Panc1 (cell line): ENCODE results near the gene CIBAR2. TPM values are rescaled to one million over a fixed set of nuclear protein-coding genes. Genes with fewer than 3 reads are reported as not detected.

ENCODE experiments used
- ATAC-seq: fragments of 200-7000 bp; cut with Tn5 transposase; 2 replicates; pipeline ENCODE4 v1.9.1; 2020; ENCODE audit warnings: mild to moderate bottlenecking, moderate library complexity
- BruUV-seq: library from RNA; stranded (reverse); fragments of 400-500 nt; replicated peaks from 2 replicates; lab custom pipeline; 2021; lab: Mats Ljungman, UMichigan
- CTCF ChIA-PET: fragments of 300-600 bp; sonication (Branson Sonifier 250); formaldehyde crosslinking; loops from one replicate; lab custom pipeline; 2022; ENCODE audit warnings: antibody characterized with exemption; lab: Charles Lee
- POLR2A ChIA-PET: fragments of 300-600 bp; sonication (Branson Sonifier 250); formaldehyde crosslinking; loops from one replicate; lab custom pipeline; 2022; ENCODE audit warnings: antibody characterized with exemption; lab: Charles Lee
- DNase-seq: peaks from one replicate; pipeline ENCODE4 v3.0.0-alpha.2; 2010; ENCODE audit warnings: low read depth, low spot score
- H3K27ac ChIP-seq: 2 replicates; pipeline ENCODE4 v1.5.1; 2011; ENCODE audit warnings: mild to moderate bottlenecking, low read length, inconsistent platforms
- H3K27me3 ChIP-seq: fragments of 200-500 bp; sonication (Bioruptor generic); 2 replicates; pipeline ENCODE4 v1.6.0; 2014; ENCODE audit warnings: low read length, inconsistent platforms; ENCODE audit not compliant: control insufficient read depth, insufficient read depth
- H3K36me3 ChIP-seq: fragments of 200-500 bp; sonication (Bioruptor generic); 2 replicates; pipeline ENCODE4 v1.5.1; 2014; ENCODE audit warnings: inconsistent platforms, mild to moderate bottlenecking, low read length, moderate library complexity; ENCODE audit not compliant: control insufficient read depth, insufficient read depth
- H3K4me1 ChIP-seq: 2 replicates; pipeline ENCODE4 v1.5.1; 2011; ENCODE audit warnings: inconsistent platforms, mild to moderate bottlenecking, low read length, moderate library complexity; ENCODE audit not compliant: control insufficient read depth, insufficient read depth
- H3K4me3 ChIP-seq, 2 experiments: 2 replicates each; pipeline ENCODE4 v1.5.1; 2011 to 2012; ENCODE audit warnings: low read depth in 2 of 2, low read length in 2 of 2, mild to moderate bottlenecking in 2 of 2, inconsistent platforms in 1 of 2, moderate library complexity in 1 of 2
- H3K9me3 ChIP-seq: fragments of 200-500 bp; sonication (Bioruptor generic); 2 replicates; pipeline ENCODE4 v1.5.1; 2014; ENCODE audit warnings: low read depth, mild to moderate bottlenecking, inconsistent platforms, low read length, moderate library complexity; ENCODE audit not compliant: control insufficient read depth, insufficient read depth
- CTCF ChIP-seq: fragments of 450-650 bp; IDR thresholded peaks from 2 replicates; pipeline ENCODE4 v1.5.1; 2017; ENCODE audit warnings: mild to moderate bottlenecking
- POLR2AphosphoS5 ChIP-seq: IDR thresholded peaks from 2 replicates; pipeline ENCODE4 v1.6.1; 2012; ENCODE audit warnings: mild to moderate bottlenecking, low read depth, low read length, moderate library complexity
- REST ChIP-seq, 2 experiments: IDR thresholded peaks; 2 replicates each; pipeline ENCODE4 v1.6.1; 2011 to 2012; ENCODE audit warnings: low read depth in 2 of 2, control low read depth in 1 of 2, low read length in 1 of 2, mild to moderate bottlenecking in 1 of 2, moderate library complexity in 1 of 2; ENCODE audit not compliant: insufficient read depth in 1 of 2
- SIN3A ChIP-seq: IDR thresholded peaks from 2 replicates; pipeline ENCODE4 v1.6.1; 2012; ENCODE audit warnings: low read depth, mild to moderate bottlenecking, low read length, moderate library complexity, borderline replicate concordance; ENCODE audit not compliant: insufficient read depth
- TCF7L2 ChIP-seq: IDR thresholded peaks from 2 replicates; pipeline ENCODE4 v1.6.1; 2011; ENCODE audit warnings: mild to moderate bottlenecking, low read depth, low read length, inconsistent platforms
- in situ Hi-C: cut with HindIII; loops from 2 replicates; pipeline ENCODE4 v1.10.0; 2016; ENCODE audit warnings: low sequenced_read_pairs, low pct_unique_long_range_greater_than_20kb
- intact Hi-C: fragments of 100-400 bp; cut with micrococcal nuclease; formaldehyde crosslinking; loops from one replicate; pipeline ENCODE4 v1.10.0; 2022; ENCODE audit not compliant: unreplicated experiment
- total RNA-seq: library from RNA; stranded (reverse); gene quantifications from one replicate; pipeline ENCODE4 v1.2.1, GENCODE V29; 2021; ENCODE audit not compliant: unreplicated experiment

CIBAR2 gene
- total RNA-seq, 1 experiment from 2014 or later: not detected

- no peaks in the 10 kb centered on the region for H3K36me3 ChIP-seq
- BruUV-seq: no TSS peak
- ChIA-PET POLR2A (no interaction called here), CTCF (no interaction called here)
- H3K9me3 ChIP-seq: no peaks in the 10 kb centered on the region
- no peaks in the 10 kb centered on the region for H3K4me1 ChIP-seq
- H3K27ac ChIP-seq: no peak overlapping the region
- no peak for DNase-seq
- intact Hi-C loops: no loop called here
- ATAC-seq: no peak
- no peaks in the 10 kb centered on the region for H3K27me3 ChIP-seq
- TF ChIP-seq TCF7L2: no peak
- no peak for TF ChIP-seq REST (IDR thresholded peaks at IDR 0.05; ENCODE audit: insufficient read depth in 1 of 2, low read depth in 2 of 2, low read length in 1 of 2)
- no peak for TF ChIP-seq POLR2AphosphoS5
- in situ Hi-C loops: no loop called here
- no peak overlapping the region for H3K4me3 ChIP-seq
These were observed 19.4 kb downstream of the CIBAR2 start for GRCh38 chr16:85092851-85093250.

GRCh38 chr16:85092309-85092708 lies 20.0 kb downstream of the CIBAR2 start:
- POLR2A ChIA-PET: no interaction called here
- DNase-seq (no peak), ATAC-seq (no peak)
- BruUV-seq: no TSS peak
- no peaks in the 10 kb centered on the region for H3K9me3 ChIP-seq
- CTCF ChIA-PET: interaction anchor here (0.7 kb wide), 1 partner anchor 21 kb away, joined by 11 read pairs; no protein-coding TSS in a partner anchor
- H3K4me1 ChIP-seq: no peaks in the 10 kb centered on the region
- in situ Hi-C loops (no loop called here), intact Hi-C loops (no loop called here)
- H3K27me3 ChIP-seq: no peaks in the 10 kb centered on the region
- H3K36me3 ChIP-seq: no peaks in the 10 kb centered on the region
- no peak overlapping the region for H3K4me3 ChIP-seq
- TF ChIP-seq POLR2AphosphoS5: no peak
- no peak for TF ChIP-seq REST (IDR thresholded peaks at IDR 0.05; ENCODE audit: insufficient read depth in 1 of 2, low read depth in 2 of 2, low read length in 1 of 2)
- TF ChIP-seq SIN3A: no peak
- TF ChIP-seq CTCF: no peak
- no peak for TF ChIP-seq TCF7L2
- no peak overlapping the region for H3K27ac ChIP-seq
